Stimulated activated CD4-positive, alpha-beta T cell treated with anti-CD3 and anti-CD28 coated beads, Interleukin-15, amount 100 ng/mL, for 1 hour (primary cell): Measurements from ENCODE around the gene BTBD19.
A peak's percentile ranks its signal among the peaks of the same experiment; 100 is the strongest.
"Not testable (repeated sequence)": the region's sequence is repeated elsewhere in the genome, so short reads cannot be mapped to it uniquely, and the experiment has no call there.

ENCODE experiments used
- DNase-seq, 2 donors: peaks; one replicate each; pipeline ENCODE4 v3.0.0-alpha.2; 2020; ENCODE audit warnings: low read depth in 1 of 2, low spot score in 1 of 2

BTBD19 gene

GRCh38 chr1:44787506-44787905 lies 20.8 kb upstream of the BTBD19 start:
- DNase-seq = no peak

- no peak for DNase-seq
Measured at GRCh38 chr1:44788120-44788860, 20.0 kb upstream of the BTBD19 start, which contains the start of gene BEST4. TSS of gene BEST4 (minus strand) at chr1:44788170. CDS start at chr1:44787705, 465 bp downstream.

- no peak for DNase-seq
Measured at GRCh38 chr1:44790968-44791801, 17.1 kb upstream of the BTBD19 start.

GRCh38 chr1:44792736-44793502 lies 15.4 kb upstream of the BTBD19 start:
- no peak for DNase-seq

- DNase-seq = not testable (repeated sequence)
Measured at GRCh38 chr1:44797886-44798285, 10.4 kb upstream of the BTBD19 start.

GRCh38 chr1:44798481-44799365 lies 9.6 kb upstream of the BTBD19 start:
- no peak for DNase-seq

GRCh38 chr1:44799770-44800584 lies 8.3 kb upstream of the BTBD19 start, which contains the start of gene PLK3:
TSS of gene PLK3 (plus strand) at chr1:44800377. CDS start at chr1:44800464, 87 bp downstream.
- DNase-seq = peak; percentile 95 to 97

- DNase-seq = peak in 1 of 2 donors; percentile 37
Measured at GRCh38 chr1:44801491-44802305, 6.6 kb upstream of the BTBD19 start.

- DNase-seq = no peak
Measured at GRCh38 chr1:44802306-44803061, 5.8 kb upstream of the BTBD19 start.

- DNase-seq = no peak
Measured at GRCh38 chr1:44803062-44803311, 5.3 kb upstream of the BTBD19 start.

- DNase-seq = no peak
Measured at GRCh38 chr1:44803312-44804095, 4.8 kb upstream of the BTBD19 start.

- no peak for DNase-seq
Measured at GRCh38 chr1:44805311-44806024, 2.9 kb upstream of the BTBD19 start.

- DNase-seq = no peak
Measured at GRCh38 chr1:44806025-44806703, 2.2 kb upstream of the BTBD19 start.

GRCh38 chr1:44806704-44807363 lies 1.5 kb upstream of the BTBD19 start, which contains the start of gene DYNLT4:
TSS of gene DYNLT4 (minus strand) at chr1:44807351. CDS start at chr1:44806668, 683 bp downstream.
- DNase-seq = no peak

- DNase-seq = peak; percentile 67 to 83
Measured at GRCh38 chr1:44807364-44808062, 810 bp upstream of the BTBD19 start.
